Stimulated activated CD4-positive, alpha-beta T cell treated with anti-CD3 and anti-CD28 coated beads, TNF-alpha, amount 100 ng/mL, for 1 hour (primary cell): ENCODE measurements around the gene SULF2.
"Not testable (repeated sequence)": the region's sequence is repeated elsewhere in the genome, so short reads cannot be mapped to it uniquely, and the experiment has no call there.

Experiments used
- DNase-seq, 3 donors: peaks; one replicate each; pipeline ENCODE4 v3.0.0-alpha.2; 2020; ENCODE audit warnings: low read depth in 3 of 3, low spot score in 1 of 3

Gene SULF2

GRCh38 chr20:47785311-47785853, at the start of gene SULF2:
TSS of gene SULF2 (minus strand) at chr20:47785481. CDS start at chr20:47757363, 28,118 bp downstream.
- no peak for DNase-seq

- DNase-seq, result not testable (repeated sequence)
Measured at GRCh38 chr20:47831675-47832074, 46.4 kb upstream of the SULF2 start.

- not testable (repeated sequence) for DNase-seq
Measured at GRCh38 chr20:47826716-47827115, 41.4 kb upstream of the SULF2 start.

- DNase-seq, result not testable (repeated sequence)
Measured at GRCh38 chr20:47826006-47826405, 40.7 kb upstream of the SULF2 start.

- DNase-seq, result no peak
Measured at GRCh38 chr20:47825011-47825762, 39.9 kb upstream of the SULF2 start.

- DNase-seq, result not testable (repeated sequence)
Measured at GRCh38 chr20:47823941-47824340, 38.7 kb upstream of the SULF2 start.

- no peak for DNase-seq
Measured at GRCh38 chr20:47821481-47822100, 36.3 kb upstream of the SULF2 start.

GRCh38 chr20:47818996-47819609, 33.8 kb upstream of the SULF2 start:
- no peak for DNase-seq

GRCh38 chr20:47818466-47818865, 33.2 kb upstream of the SULF2 start:
- DNase-seq, result no peak

- DNase-seq, result no peak
Measured at GRCh38 chr20:47818016-47818415, 32.7 kb upstream of the SULF2 start.

- no peak for DNase-seq
Measured at GRCh38 chr20:47817573-47817972, 32.3 kb upstream of the SULF2 start.

GRCh38 chr20:47816487-47817451, 31.5 kb upstream of the SULF2 start:
- DNase-seq, result no peak

GRCh38 chr20:47815866-47816265, 30.6 kb upstream of the SULF2 start:
- no peak for DNase-seq

- no peak for DNase-seq
Measured at GRCh38 chr20:47815416-47815806, 30.1 kb upstream of the SULF2 start.

GRCh38 chr20:47814632-47815415, 29.5 kb upstream of the SULF2 start:
- DNase-seq, result no peak

- no peak for DNase-seq
Measured at GRCh38 chr20:47810721-47811347, 25.6 kb upstream of the SULF2 start.

GRCh38 chr20:47810116-47810677, 24.9 kb upstream of the SULF2 start:
- no peak for DNase-seq

GRCh38 chr20:47809161-47809960, 24.1 kb upstream of the SULF2 start:
- DNase-seq, result no peak
